Fibroblast of skin of right quadriceps (primary cell): ENCODE data around the gene PDE6H.
A peak's percentile ranks its signal among the peaks of the same experiment; 100 is the strongest.

Source experiments
- DNase-seq: peaks from one replicate; pipeline ENCODE4 v3.0.0-alpha.2; 2013

PDE6H gene

DNA sequence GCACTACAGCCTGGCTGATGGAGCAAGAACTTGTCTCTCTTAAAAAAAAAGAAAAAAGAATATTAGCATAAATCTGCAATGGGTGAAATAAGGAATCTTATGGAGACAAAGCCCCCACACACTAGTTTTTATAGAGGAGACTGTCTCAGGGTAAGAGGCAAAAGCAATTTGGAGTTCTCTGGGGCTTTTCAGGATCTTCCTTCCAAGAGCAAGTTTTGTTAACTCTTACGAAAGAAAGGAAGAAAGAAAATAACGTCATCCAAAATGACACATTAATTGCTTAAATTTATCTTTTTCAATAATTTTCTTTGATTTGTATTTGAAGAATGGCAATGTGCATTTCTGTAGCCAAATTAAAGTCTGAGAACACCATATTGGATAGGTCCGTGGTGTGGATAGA is 3.8 kb downstream of the PDE6H start:
- no peak for DNase-seq

DNA sequence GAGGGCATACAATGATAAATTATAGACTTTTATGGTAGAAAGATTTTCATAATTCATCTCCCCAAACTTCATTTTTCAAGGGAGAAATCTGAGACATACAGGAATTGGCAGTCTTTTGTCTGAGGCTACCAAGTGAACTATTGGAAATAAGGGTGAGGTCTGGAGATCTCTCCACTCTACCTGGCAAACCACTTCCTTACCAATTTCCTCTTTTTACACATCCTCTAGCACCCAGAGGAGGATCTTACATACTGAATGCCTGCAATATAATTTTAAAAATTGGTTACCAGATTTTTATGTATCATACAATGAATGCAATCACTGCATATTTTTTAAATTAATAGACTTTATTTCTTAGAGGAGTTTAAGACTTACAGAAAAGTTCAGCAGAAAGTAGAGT is 6.6 kb downstream of the PDE6H start:
- DNase-seq: no peak

- no peak for DNase-seq
Observed at GRCh38 chr12:14981049-14981448, 8.2 kb downstream of the PDE6H start.

GRCh38 chr12:14982562-14982961 is 9.7 kb downstream of the PDE6H start:
- no peak for DNase-seq

GRCh38 chr12:14982991-14983390 is 10.1 kb downstream of the PDE6H start:
- no peak for DNase-seq

GRCh38 chr12:14984036-14984435 is 11.2 kb downstream of the PDE6H start:
- no peak for DNase-seq

- DNase-seq: no peak
Observed at GRCh38 chr12:14984766-14985285, 12.0 kb downstream of the PDE6H start.

- no peak for DNase-seq
Observed at GRCh38 chr12:14986449-14986848, 13.6 kb downstream of the PDE6H start.

DNA sequence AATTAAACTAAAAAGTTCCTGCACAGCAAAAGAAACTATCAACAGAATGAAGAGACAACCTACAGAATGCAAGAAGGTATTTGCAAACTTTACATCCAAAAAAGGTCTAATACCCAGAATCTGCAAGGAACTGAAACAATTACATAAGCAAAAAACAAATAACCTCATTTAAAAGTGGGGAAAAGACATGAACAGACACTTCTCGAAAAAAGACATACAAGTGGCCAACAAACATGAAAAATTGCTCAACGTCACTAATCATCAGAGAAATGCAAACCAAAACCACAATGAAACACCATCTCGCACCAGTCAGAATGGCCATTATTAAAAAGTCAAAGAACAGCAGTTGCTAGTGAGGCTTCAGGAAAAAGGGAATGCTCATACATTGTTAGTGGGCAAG is 15.2 kb downstream of the PDE6H start:
- DNase-seq: no peak

DNA sequence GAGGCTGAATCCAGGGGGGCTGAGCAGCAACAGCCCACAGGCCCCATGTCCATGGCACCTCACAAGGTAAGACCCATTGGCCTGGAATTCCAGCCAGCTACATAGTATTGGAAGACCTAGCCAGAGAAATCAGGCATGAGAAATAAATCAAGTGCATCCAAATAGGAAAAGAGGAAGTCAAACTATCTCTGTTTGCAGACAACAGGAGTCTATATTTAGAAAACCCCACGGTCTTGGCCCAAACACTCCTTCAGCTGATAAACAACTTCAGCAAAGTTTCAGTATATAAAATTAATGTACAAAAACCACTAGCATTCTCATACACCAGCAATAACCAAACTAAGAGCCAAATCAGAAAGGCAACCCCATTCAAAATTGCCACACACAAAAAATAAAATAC is 16.9 kb downstream of the PDE6H start:
- no peak for DNase-seq

DNA sequence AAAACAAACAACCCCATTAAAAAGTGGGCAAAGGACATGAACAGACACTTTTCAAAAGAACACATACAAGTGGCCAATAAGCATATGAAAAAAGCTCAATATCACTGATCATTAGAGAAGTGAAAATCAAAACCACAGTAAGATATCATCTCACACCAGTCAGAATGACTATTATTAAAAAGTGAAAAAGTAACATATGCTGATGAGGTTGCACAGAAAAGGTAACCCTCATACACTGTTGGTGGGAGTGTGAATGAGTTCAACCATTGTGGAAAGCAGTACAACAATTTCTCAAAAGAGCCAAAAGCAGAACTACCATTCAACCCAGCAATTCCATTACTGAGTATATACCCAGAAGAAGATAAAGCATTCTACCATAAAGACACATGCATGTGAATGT is 18.2 kb downstream of the PDE6H start:
- DNase-seq: no peak

DNA sequence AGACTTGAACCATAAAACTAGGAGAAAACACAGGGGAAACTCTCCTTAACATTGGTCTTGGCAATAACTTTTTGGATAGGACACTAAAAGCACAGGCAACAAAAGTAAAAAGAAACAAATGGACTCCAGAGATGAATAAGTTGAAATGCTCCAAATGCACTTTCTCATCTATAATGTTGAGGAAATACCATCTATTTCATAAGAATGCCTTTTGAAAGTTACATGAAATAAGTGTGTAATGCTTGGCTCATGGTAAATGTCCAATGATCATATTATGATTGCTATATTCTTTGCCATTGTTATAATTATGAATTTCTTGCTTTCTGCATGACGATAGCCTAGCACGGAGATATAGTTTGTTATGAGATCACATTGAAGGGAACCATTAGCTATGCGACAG is 19.8 kb downstream of the PDE6H start:
- no peak for DNase-seq

- no peak for DNase-seq
Observed at GRCh38 chr12:14993117-14993516, 20.3 kb downstream of the PDE6H start.

GRCh38 chr12:14993537-14994266 is 20.9 kb downstream of the PDE6H start:
- peak; percentile 14 for DNase-seq

- no peak for DNase-seq
Observed at GRCh38 chr12:14994610-14995009, 21.8 kb downstream of the PDE6H start.

- peak; percentile 60 for DNase-seq
Observed at GRCh38 chr12:14995583-14996425, 23.0 kb downstream of the PDE6H start.

- no peak for DNase-seq
Observed at GRCh38 chr12:14997998-14998397, 25.2 kb downstream of the PDE6H start.

- DNase-seq: peak; percentile 86
Observed at GRCh38 chr12:14999021-14999694, 26.3 kb downstream of the PDE6H start.

- no peak for DNase-seq
Observed at GRCh38 chr12:14999695-15000365, 27.0 kb downstream of the PDE6H start.

GRCh38 chr12:15000575-15000974 is 27.7 kb downstream of the PDE6H start:
- DNase-seq: no peak

GRCh38 chr12:15001733-15002382 is 29.0 kb downstream of the PDE6H start:
- peak; percentile 9 for DNase-seq

GRCh38 chr12:15004421-15004820 is 31.6 kb downstream of the PDE6H start:
- no peak for DNase-seq
